GM21786 (cell line): ENCODE results near the gene KCNQ1.

Experiments
- ATAC-seq: cut with Tn5 transposase; IDR thresholded peaks from one replicate; pipeline ENCODE4 v1.9.1; 2021; ENCODE audit not compliant: unreplicated experiment

The KCNQ1 gene

GRCh38 chr11:2563213-2564007, 118.6 kb downstream of the KCNQ1 start:
- no peak for ATAC-seq

GRCh38 chr11:2564008-2564530, 119.3 kb downstream of the KCNQ1 start:
- ATAC-seq: no peak

DNA sequence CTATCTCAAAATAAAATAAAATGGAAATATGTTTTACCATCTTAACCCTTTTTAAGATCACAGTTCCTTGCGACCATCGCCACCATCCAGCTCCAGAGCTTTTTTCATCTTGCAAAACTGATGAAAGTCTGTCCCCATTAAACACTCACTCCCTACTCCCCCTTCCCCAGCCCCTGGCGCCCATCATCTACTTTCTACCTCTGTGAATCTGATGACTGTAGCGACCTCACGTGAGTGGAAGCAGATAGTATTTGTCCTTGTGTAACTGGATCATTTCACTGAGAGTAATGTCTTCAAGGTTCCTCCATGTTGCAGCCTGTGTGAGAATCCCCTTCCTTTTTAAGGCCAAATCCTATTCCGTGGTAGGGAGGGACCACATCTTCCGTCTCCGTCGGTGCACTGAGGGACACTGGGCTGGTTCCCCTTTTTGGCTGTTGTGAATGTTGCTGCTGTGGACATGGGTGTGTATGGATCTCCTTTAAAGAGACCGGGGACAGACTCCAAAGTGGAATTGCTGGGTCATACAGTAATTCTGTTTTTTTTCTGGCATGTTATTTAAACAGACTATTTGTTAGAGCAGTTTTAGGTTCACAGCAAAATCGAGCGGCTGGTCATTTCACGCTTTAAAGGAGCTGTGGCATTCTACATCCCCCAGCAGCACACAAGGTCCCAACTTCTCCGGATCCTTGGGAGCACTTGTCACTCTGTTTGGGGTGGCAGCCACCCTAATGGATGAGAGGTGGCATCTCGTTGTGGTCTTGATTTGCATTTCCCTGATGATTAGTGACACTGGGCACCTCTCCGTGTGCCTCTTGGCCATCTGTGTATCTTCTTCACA, 120.0 kb downstream of the KCNQ1 start:
- ATAC-seq: no peak

- ATAC-seq: no peak
These were observed 120.8 kb downstream of the KCNQ1 start for GRCh38 chr11:2565447-2566222.

GRCh38 chr11:2566223-2567025, 121.6 kb downstream of the KCNQ1 start:
- ATAC-seq: no peak

GRCh38 chr11:2567026-2567671, 122.3 kb downstream of the KCNQ1 start:
- no peak for ATAC-seq

DNA sequence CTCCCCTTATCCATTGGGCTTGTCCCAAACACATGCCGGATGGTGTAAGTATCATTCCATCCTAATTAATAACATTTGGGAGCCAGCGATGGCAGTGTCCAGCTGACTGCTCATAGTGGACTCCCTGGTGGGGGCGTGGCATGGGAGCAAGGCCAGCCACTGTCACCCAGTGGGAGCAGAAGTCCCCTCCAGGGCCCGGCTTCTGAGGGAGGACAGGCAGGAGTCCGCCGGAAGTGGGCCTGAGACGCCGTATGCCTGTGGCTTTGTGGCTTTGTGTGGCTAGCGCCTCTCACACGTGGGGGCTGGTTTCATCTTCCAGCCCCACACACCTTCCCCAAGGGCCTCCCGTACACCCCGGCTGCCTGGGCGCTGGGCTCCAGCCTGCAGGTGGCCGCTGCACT, 124.5 kb downstream of the KCNQ1 start:
- no peak for ATAC-seq

DNA sequence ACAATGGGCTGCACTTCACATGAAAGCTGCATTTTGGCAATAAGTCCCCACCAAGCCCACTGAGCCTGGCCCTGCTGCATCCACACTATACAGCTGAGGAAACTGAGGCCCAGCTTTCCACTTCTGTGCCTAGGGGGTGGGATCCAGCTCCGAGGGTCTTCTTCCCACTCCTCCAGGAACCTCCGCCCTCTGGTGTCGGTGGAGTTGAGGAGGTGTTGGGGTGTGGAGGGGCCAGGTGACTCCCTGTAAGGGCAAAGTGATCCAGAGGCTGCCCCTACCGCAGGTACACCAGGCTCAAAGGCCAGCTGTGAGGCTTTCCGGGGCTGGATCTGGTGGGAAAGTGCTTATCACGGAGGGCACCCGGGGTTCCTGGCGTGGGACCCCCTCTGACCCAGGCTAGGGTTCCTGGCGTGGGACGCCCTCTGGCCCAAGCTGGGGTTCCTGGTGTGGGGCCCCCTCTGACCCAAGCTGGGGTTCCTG, 125.0 kb downstream of the KCNQ1 start:
- no peak for ATAC-seq

GRCh38 chr11:2570211-2570811, 125.5 kb downstream of the KCNQ1 start:
- ATAC-seq: no peak

DNA sequence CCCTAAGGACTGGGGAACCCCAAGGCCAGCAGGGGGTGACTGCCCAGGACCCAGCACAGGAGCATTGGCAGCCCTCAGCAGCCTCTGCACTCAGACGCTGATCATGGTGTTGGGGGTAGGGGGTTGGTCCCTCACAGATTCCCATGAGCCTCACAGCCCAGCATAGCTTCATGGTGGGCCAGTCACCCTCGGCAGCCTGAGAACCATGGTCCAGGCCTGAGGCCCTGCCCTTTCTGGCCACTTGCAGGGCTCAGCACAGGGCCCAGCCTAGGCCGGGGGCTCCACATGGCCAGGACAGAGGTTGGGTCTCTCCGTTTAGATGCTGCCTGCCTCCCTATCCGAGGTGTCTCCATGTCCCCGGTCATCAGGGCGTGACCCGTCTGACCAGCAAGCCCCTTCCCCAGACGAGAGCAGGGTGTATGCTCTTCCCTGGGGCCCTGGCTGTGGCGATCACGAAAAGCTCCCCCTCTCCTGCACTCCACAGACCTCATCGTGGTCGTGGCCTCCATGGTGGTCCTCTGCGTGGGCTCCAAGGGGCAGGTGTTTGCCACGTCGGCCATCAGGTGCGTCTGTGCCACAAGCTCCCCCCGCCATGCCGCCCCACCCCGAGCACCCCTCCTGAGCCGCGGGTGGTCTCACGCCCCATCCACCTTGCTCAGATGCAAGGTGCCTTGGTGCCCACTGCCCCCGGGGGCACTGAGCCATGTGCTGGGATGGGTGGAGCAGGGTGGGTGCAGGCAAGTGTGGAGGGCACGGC, 126.2 kb downstream of the KCNQ1 start:
- ATAC-seq: no peak

- no peak for ATAC-seq
These were observed 126.9 kb downstream of the KCNQ1 start for GRCh38 chr11:2571598-2572281.

DNA sequence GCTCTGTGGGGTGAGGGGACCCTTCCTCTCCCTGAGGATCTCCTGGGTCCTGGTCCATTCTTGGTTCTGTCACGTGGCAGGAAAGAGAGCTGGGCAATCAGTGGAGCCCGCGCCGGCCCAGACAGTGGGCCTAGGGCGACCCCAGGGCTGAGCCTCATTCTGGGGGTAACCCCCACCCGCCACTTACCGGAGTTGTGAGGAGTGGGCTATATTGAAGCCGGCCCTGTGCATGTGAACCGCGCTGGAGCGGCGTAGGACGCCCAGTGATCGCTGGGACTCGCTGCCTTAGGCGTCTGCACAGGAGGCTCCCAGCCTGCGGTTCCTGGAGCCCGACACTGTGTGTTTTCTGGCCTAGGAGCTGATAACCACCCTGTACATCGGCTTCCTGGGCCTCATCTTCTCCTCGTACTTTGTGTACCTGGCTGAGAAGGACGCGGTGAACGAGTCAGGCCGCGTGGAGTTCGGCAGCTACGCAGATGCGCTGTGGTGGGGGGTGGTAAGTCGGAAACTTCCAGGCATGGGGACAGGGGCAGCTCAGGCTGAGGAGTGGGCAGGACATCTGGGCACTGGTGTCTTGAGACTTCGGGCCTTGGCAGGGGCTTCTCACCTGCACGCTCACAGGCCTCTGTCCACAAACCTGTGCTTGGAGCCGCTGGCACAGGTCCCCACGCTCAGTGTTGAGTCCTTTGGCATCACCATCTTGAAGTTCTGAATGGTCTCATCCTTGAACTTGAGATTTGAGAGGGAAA, 127.9 kb downstream of the KCNQ1 start:
- no peak for ATAC-seq

DNA sequence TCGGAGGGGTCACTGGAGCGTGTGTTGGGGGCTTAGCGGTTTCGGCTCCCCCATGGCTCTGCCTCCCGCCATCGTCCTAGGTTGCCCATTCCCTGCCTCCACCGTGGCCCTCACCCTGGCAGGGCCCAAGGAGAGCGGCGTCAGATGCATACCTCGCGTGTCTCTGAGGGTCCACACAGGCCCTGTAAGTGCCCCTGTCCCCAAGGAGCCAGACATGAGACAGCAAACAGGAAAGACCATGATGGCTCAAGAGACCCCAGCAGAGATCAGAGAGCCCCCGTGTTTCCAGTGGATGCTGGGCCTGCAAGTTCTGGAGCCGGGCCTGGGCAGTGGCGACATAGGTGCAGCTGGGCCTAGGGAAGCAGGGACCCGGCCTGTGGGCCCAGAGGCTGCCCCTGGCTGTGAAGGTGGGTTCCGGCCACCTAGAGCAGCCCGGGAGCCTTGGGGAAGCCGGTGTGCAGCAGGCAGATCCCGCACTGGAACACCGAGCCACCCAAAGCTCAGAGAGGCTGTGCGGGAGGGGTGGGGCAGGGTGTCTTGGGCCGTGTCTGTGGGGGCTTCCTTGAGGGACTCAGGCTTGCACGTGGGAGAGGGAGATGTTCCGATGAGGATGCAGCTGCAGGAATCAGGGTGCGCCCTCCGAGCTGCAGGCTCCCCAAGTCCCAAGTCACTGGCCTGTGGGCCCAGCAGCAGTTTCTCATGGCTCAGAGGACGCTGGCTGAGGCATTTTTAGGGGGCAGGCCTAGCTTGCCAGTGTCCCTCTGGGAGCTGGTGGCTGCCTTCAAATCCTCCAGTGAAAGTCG, 128.6 kb downstream of the KCNQ1 start:
- no peak for ATAC-seq

- no peak for ATAC-seq
These were observed 129.3 kb downstream of the KCNQ1 start for GRCh38 chr11:2574043-2574552.

DNA sequence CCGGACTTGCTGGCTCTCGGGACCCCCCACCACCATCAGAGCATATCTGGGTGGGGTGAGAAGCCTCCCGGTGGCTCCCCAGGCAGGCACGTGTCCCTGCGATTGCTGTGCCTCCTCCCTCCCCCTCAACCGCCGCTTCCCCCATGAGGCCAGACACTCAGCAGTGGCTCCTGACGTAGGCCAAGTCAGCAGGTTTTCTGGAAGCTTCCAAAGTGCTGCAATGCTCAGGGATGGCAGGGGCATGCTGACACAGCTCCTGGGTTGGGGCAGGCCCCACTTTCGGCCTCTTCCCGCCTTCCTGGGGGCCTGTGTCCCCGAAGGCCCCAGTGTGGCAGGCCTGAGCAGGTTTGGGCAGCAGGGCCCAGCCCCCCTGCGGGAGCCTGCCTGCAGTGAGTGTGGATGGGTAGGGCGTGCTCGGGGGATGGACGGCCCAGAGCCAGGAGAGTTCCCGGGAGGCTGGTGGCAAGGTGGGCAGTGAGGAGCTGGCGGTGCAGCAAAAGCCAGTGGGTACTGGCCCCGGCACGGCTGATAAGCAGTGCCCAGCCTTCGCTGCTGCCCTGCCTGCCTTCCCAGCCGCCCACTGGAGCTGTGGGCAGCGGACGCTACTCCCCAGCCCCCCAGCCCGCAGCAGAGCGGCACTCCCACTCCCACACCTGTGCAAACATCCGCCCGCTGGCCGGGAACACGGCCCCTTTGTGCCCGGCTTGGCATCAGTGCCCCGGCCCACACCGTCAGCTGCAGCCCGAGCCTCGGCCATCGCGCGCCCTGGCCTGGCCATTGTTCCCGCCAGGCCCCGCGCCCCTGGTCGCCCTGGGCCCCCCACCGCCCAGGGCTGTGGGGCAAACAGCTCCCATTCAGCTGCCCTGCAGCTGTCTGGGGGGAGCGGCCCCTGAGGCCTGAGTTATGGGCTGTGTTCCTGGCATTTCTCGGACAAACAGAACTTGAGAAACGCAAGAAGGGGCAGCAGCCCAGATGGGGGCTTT, 130.0 kb downstream of the KCNQ1 start:
- ATAC-seq: no peak
